Jurkat, Clone E6-1 (cell line): ENCODE results near the gene SPOCK2.

ENCODE experiments used
- DNase-seq: peaks from one replicate; pipeline ENCODE4 v3.0.0-alpha.2; 2011; ENCODE audit warnings: low read depth, low spot score
- H3K4me3 ChIP-seq: 2 replicates; pipeline ENCODE4 v1.5.1; 2011; ENCODE audit warnings: mild to moderate bottlenecking, low read length, control low read depth, moderate library complexity

SPOCK2 gene

DNA sequence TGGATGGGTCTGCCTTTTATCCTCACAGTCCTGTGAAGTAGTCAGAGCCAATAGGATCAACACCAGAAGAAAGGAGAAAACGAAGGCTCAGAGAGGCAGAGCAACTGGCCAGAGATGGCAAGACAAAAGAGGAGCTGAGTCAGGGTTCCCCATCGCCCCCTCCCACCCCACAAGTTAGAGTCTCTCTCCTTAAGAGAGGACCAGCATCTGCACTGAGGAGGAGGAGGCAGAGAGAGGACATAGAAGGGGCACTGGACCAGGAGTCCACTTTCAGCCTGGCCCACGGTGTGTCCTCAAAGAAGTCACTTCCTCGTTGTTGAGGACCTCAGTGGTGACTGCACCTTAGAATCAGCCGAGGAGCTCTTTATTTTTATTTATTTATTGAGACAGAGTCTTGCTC is 11.6 kb downstream of the SPOCK2 start:
- H3K4me3 ChIP-seq = no peak overlapping the region
- DNase-seq = no peak

DNA sequence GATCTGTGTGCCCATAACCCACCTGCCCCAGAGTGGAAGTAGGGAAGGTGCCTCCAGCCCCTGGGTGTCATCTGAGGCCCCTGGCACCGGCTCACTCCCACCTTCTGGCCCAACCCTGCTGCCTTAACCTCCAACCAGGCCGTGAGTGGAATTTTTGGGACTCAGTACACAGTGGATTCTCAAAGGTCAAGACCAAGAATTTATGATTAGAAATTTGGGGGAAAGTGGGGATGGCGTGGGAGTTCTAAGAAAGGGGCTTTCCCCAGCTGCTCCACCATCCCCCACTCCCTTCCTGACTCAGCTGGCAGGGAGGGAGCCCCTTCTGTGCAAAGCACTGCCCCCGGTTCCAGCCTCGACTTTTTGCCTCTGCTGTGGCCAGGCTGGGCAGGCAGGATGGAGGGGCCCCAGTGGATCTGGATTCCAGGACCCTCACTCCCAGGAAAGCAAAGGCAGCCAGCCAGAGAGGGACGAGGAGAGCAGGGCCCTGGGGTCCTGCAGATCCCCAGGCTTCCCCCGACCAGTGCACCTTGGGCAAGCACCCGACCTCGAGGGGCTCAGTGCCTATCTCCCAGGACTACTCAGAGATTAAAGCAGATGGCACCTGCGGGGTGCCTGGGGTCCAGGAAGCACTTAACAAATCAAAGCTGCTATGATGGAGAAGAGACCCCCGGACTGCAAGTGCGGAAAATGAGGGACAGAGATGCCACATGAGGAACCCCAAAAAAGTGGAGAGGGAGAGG is 12.8 kb downstream of the SPOCK2 start:
- H3K4me3 ChIP-seq = no peak overlapping the region

DNA sequence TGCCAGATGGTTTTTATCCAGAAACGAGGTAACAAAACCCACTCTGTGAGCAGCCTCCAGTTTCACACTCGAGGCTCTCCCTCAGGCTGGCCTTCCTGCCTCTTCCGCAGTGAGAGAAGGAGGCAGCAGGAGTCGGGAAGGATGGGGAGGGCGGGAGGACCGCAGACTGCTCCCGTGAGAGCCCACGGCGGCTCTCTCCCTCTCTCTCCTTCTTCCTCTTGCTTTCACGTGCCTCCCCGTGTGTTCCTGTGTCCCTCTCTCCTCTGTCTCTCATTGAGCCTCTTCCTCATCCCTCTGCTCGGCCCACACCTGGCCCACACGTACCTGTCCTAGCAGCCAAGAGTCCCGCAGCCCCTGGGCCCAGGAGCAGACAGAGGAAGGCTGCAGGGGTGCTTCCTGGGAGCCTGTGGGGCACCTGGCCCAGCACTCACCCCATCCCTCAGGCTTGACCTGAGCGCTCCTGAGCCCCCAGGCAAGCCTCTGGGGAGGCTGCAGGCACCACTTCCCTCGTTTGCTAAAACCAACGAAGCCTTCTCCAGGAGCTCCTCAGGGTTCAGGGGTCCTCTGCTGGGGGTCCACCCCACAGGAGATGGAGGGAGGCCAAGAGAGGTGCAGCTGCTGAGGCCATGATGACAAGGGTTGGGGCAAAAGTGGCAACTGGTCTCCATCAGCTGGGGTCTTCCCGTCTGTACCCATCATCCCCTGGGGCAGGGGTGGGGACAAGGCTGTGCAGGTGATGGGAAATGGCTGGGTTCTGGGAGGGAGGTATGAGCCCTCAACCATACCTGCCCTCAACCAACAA is 13.6 kb downstream of the SPOCK2 start:
- H3K4me3 ChIP-seq = no peak overlapping the region
- no peak for DNase-seq

More for the DNA sequence above, 12.8 kb downstream of the SPOCK2 start:
- DNase-seq = no peak

DNA sequence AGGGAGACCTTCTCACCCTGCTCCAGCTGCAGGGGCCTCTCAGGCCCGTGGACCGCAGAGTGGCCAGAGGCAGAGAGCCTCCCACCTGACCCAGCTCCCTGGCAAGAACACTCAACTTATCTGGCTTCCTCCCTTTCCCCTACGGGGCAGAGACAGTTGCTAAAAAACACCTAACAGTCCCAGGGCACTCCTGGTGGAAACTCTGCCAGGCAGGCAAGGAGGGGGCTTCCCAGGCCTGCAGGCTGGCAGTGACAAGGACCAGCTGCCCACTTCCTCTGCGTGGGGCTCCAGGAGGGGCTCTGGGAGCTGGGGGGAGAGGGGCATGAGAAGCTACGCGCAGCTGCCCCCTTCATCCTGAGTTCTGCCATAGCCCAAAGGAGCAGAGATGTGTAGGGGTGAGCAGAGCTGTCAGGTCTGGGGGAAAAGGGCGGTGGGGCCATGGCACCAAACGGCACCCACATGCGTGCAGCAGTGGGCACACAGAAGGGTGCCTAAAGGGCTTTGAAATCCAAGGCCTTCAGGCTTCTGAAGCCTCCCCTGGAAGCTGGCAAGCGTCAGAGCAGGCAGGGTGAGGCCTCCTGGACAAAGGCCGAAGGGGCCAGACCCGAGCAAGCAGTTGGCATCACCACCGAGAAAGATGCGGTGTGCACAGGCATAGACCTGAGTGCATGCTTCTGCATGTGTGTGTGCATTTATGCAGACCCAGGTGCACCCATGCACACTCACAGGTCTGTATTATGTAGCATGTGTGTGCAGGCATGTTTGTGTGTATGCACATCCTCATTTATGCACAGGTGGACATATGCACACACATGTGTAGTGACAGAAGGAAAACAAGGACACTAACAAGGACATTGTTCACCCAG is 14.4 kb downstream of the SPOCK2 start:
- DNase-seq = no peak
- no peak overlapping the region for H3K4me3 ChIP-seq

GRCh38 chr10:72072639-72073038 is 15.7 kb downstream of the SPOCK2 start:
- H3K4me3 ChIP-seq = no peak overlapping the region
- no peak for DNase-seq

GRCh38 chr10:72072046-72072445 is 16.3 kb downstream of the SPOCK2 start:
- no peak for DNase-seq
- no peak overlapping the region for H3K4me3 ChIP-seq

GRCh38 chr10:72069751-72070526 is 18.4 kb downstream of the SPOCK2 start:
- H3K4me3 ChIP-seq = no peak overlapping the region
- DNase-seq = no peak

DNA sequence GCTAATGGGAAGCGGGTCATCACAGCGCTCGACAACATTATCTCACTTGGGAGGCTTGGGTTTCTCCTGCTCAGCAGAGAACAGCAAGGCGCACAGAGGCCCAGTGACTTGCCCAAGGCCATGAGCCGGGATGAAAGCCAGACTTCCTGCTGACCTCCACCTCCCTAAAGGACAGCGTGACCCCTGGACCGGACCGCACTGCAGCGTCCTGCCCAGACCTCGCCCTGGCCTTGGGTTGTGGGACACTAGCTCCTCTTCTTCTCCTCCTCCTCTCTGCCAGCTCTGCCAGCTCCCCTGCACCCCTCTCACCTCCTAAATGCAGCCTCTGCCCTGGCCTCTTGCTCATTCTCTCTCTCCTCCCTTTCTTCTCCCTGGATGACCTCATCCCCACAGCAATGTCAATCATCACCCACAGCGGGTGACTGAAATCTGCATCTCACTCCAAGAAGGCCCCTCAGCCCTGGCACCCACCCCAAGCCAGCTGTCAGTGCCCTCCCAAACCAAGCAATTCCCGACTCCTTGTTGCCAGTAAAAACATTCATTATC is 19.4 kb downstream of the SPOCK2 start:
- no peak for DNase-seq

DNA sequence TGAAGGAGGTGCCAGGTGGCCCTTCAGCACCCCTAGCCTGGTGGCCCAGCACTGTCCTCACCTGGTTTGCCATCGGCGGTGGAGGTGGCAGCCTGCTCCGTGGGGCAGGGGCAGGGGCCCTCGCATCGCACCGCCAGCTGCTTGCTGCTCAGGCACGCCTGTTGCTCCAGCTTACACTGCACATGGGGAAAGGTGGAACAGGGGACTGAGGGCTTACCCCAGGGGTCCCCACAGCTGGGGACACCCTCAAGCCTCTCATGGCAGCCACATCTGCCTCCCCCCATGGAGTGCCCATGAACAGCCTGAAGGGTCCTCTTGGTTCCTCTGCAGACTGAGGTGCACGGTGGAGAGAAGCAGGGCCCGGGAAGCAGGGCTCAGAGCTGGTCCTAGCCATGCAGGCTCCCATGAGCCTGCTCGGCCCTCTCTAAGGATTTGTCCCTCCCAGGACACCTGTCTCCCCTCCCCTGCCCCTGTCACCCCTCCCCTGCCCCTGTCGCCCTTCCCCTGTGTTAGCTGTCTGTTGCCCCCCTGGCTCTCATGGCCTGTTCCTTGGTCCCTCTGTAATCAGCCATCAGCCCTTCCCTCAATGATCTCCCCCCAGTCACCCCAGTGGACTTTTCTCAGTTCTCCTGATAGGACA is 20.1 kb downstream of the SPOCK2 start:
- no peak for DNase-seq
- no peak overlapping the region for H3K4me3 ChIP-seq

More for the DNA sequence above, 19.4 kb downstream of the SPOCK2 start:
- H3K4me3 ChIP-seq = no peak overlapping the region

DNA sequence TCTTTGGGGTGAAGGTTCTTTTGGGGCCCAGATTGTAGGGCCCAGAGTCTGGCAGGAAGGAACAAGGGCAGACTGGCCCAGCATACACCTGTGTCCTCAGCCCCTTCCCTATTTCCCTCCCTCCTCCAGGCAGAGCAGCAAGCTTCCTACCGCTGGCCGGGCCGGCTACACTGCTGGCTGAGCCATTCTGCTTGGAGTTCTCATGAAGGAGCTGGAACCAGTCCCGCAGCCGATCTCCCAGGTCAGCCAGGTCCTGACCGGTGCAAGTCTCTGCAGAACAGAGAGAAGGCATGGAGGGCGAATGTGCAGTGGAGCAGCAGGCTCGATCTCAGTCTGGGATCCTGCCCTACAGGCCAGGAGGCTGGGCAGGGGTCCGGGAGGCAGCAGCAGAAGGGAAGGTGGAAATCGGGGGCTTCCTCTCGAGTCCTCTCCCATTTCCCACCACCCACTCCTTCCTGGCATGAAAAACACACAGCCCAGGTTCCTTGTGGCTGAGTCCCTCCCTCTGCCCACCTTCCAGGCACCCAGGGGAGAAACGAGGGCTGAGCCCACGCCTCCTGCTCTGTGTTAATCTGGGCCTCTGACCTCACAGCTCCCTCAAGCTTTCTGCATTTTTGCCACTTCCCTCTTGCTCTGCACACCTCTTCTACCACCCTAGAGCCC is 20.8 kb downstream of the SPOCK2 start:
- DNase-seq = no peak
- H3K4me3 ChIP-seq = no peak overlapping the region

DNA sequence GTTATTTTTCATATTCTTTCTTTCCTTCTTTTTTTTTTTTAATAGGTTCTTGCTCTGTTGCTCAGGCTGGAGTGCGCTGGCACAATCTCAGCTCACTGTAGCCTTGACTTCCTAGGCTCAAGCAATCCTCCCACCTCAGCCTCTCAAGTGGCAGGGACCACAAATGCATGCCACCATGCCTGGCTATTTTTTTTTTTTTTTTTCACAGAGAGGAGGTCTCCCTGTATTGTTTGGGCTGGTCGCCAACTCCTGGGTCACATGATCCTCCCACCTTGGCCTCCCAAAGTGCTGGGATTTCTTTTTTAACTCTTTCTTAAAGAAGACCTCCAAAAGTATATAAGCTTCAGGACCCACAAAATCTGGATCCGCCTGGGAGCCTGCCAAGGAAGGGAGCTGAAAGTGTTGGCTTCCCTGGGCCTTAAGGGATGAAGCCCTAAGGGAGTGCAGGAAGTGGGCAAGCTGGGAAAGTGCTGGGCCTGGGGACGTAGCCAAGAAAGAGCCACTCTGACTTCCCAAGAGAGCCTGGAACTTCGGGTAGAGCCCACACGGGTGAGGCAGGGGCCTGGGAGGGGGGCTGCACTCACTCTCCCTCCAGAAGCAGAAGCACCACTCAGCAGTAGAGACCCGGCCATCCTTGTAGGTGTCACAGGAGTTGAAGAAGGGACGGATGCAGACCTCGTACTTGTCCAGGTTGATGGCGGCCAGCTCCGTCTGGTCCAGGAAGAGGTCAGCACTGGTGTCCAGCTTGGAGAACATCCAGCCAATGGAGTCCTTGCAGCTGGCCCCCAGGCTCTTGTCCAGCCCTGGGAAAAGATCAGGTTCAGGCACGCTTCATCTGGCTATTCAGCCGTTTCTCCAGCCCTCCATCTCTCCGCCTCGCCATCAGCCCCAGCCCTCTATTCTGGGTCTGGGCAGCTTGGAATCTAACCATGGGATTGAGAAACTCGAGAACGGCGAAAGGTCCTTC is 21.8 kb downstream of the SPOCK2 start:
- no peak for DNase-seq
- no peak overlapping the region for H3K4me3 ChIP-seq

GRCh38 chr10:72065439-72066025 is 22.8 kb downstream of the SPOCK2 start:
- no peak overlapping the region for H3K4me3 ChIP-seq
- no peak for DNase-seq

GRCh38 chr10:72063703-72064391 is 24.5 kb downstream of the SPOCK2 start:
- no peak for DNase-seq
- no peak overlapping the region for H3K4me3 ChIP-seq

- no peak overlapping the region for H3K4me3 ChIP-seq
- DNase-seq = no peak
These were observed 25.3 kb downstream of the SPOCK2 start for GRCh38 chr10:72062832-72063702.

DNA sequence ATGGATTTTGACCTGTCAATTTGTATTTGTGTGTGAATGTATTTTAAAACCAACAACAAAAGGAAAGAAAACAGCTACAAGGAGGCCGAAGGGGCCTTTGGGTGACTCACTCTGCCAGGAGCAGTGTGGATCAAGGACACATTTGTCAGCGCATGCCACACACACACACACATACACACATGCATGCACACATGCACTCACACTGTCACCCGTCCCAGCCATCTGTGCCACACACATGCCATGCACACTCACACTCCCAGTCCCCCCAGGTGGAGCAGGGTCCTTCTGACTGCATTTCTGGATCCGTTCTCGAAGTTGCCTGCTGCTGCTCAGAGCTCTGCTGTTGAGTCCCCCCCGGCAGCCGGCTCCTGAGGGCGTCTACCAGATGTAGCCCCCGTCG is 26.0 kb downstream of the SPOCK2 start:
- no peak overlapping the region for H3K4me3 ChIP-seq
- DNase-seq = no peak
